IMR-90 (cell line): Measurements from ENCODE around the gene NEURL1B. TPM values are rescaled to one million over a fixed set of nuclear protein-coding genes. Genes with fewer than 3 reads are reported as not detected.

Source experiments
- ATAC-seq: fragments of 200-7000 bp; cut with Tn5 transposase; 2 replicates; pipeline ENCODE4 v1.9.1; 2020; ENCODE audit warnings: low read depth, mild to moderate bottlenecking, moderate library complexity
- BruUV-seq: library from RNA; stranded (reverse); fragments of 400-500 nt; replicated peaks from 2 replicates; lab custom pipeline; 2021; lab: Mats Ljungman, UMichigan
- CTCF ChIA-PET: fragments of 300-600 bp; formaldehyde crosslinking; extraction: SDS; loops from one replicate; lab custom pipeline; 2021; ENCODE audit warnings: antibody characterized with exemption; lab: Yijun Ruan, JAX
- POLR2A ChIA-PET: fragments of 300-600 bp; sonication (Branson Sonifier 250); formaldehyde crosslinking; loops from one replicate; lab custom pipeline; 2022; ENCODE audit warnings: antibody characterized with exemption; ENCODE audit not compliant: unreplicated experiment; lab: Charles Lee
- DNase-seq: peaks from one replicate; pipeline ENCODE4 v3.0.0; 2013
- H2AFZ ChIP-seq: replicated peaks from 2 replicates; pipeline ENCODE3; 2013; ENCODE audit warnings: low read length, mild to moderate bottlenecking; ENCODE audit not compliant: poor library complexity
- H2AK5ac ChIP-seq: 2 replicates; pipeline ENCODE4 v1.6.1; 2013; ENCODE audit warnings: low read depth, low read length, inconsistent platforms
- H2AK9ac ChIP-seq: replicated peaks from 2 replicates; pipeline ENCODE3; 2013; ENCODE audit warnings: mild to moderate bottlenecking, low read depth, low read length, moderate library complexity; ENCODE audit not compliant: poor library complexity
- H2BK120ac ChIP-seq: 2 replicates; pipeline ENCODE4 v1.6.1; 2013; ENCODE audit warnings: low read depth, low read length, inconsistent platforms
- H2BK15ac ChIP-seq: 3 replicates; pipeline ENCODE4 v1.6.1; 2013; ENCODE audit warnings: low read depth, low read length, inconsistent platforms
- H2BK20ac ChIP-seq: 2 replicates; pipeline ENCODE4 v1.6.1; 2013; ENCODE audit warnings: low read depth, mild to moderate bottlenecking, inconsistent platforms, low read length, moderate library complexity
- H2BK5ac ChIP-seq: 2 replicates; pipeline ENCODE4 v1.6.1; 2013; ENCODE audit warnings: mild to moderate bottlenecking, low read depth, low read length, inconsistent platforms; ENCODE audit not compliant: poor library complexity, severe bottlenecking
- H3K14ac ChIP-seq: replicated peaks from 2 replicates; pipeline ENCODE4 v1.6.1; 2013; ENCODE audit warnings: low read depth, low read length, inconsistent platforms
- H3K18ac ChIP-seq: 2 replicates; pipeline ENCODE4 v1.6.1; 2013; ENCODE audit warnings: low read depth, low read length, control low read depth
- H3K23ac ChIP-seq: 2 replicates; pipeline ENCODE4 v1.6.1; 2013; ENCODE audit warnings: low read depth, low read length, inconsistent platforms
- H3K27ac ChIP-seq: 2 replicates; pipeline ENCODE4 v1.5.1; 2013; ENCODE audit warnings: mild to moderate bottlenecking, control low read depth, low read length; ENCODE audit not compliant: insufficient read depth
- H3K27me3 ChIP-seq: 2 replicates; pipeline ENCODE4 v1.6.1; 2013; ENCODE audit warnings: low read length; ENCODE audit not compliant: control insufficient read depth, insufficient read depth
- H3K36me3 ChIP-seq: 2 replicates; pipeline ENCODE4 v1.6.1; 2013; ENCODE audit warnings: low read length, mixed read lengths; ENCODE audit not compliant: control insufficient read depth, insufficient read depth
- H3K4ac ChIP-seq: 2 replicates; pipeline ENCODE4 v1.6.1; 2013; ENCODE audit warnings: low read depth, low read length, inconsistent platforms
- H3K4me1 ChIP-seq: 2 replicates; pipeline ENCODE4 v1.6.1; 2013; ENCODE audit warnings: low read length, mixed read lengths; ENCODE audit not compliant: control insufficient read depth, insufficient read depth
- H3K4me2 ChIP-seq: 2 replicates; pipeline ENCODE4 v1.6.1; 2013; ENCODE audit warnings: low read depth, mild to moderate bottlenecking, control low read depth, low read length, moderate library complexity
- H3K4me3 ChIP-seq: 2 replicates; pipeline ENCODE4 v1.5.1; 2013; ENCODE audit warnings: low read depth, mild to moderate bottlenecking, control low read depth, low read length, moderate library complexity; ENCODE audit not compliant: insufficient read depth
- H3K56ac ChIP-seq: 2 replicates; pipeline ENCODE4 v1.6.1; 2013; ENCODE audit warnings: low read length, inconsistent platforms; ENCODE audit not compliant: insufficient read depth; ENCODE audit errors: extremely low read depth
- H3K79me1 ChIP-seq, 2 experiments: 2 replicates each; pipeline ENCODE4 v1.6.1; 2013; ENCODE audit warnings: low read length in 2 of 2, inconsistent platforms in 1 of 2, low read depth in 1 of 2
- H3K9ac ChIP-seq: 2 replicates; pipeline ENCODE4 v1.6.1; 2013; ENCODE audit warnings: low read depth, low read length, control low read depth
- H3K9me1 ChIP-seq: 2 replicates; pipeline ENCODE4 v1.6.1; 2013; ENCODE audit warnings: low read length, inconsistent platforms; ENCODE audit not compliant: insufficient read depth
- H3K9me3 ChIP-seq: 2 replicates; pipeline ENCODE4 v1.6.1; 2013; ENCODE audit warnings: low read length; ENCODE audit not compliant: control insufficient read depth, insufficient read depth
- H4K20me1 ChIP-seq: 2 replicates; pipeline ENCODE4 v1.6.1; 2013; ENCODE audit warnings: low read length, inconsistent platforms; ENCODE audit not compliant: insufficient read depth
- H4K5ac ChIP-seq: 2 replicates; pipeline ENCODE4 v1.6.1; 2013; ENCODE audit warnings: mild to moderate bottlenecking, low read depth, low read length, control low read depth
- H4K8ac ChIP-seq, 2 experiments: 2 replicates each; pipeline ENCODE4 v1.6.1; 2013; ENCODE audit warnings: low read depth in 2 of 2, low read length in 2 of 2, control low read depth in 1 of 2, inconsistent platforms in 1 of 2
- H4K91ac ChIP-seq: 2 replicates; pipeline ENCODE4 v1.6.1; 2013; ENCODE audit warnings: low read depth, low read length, inconsistent platforms; ENCODE audit not compliant: insufficient read depth
- BHLHE40 ChIP-seq: fragments of 150-350 bp; IDR thresholded peaks from 2 replicates; pipeline ENCODE4 v1.6.1; 2016; ENCODE audit warnings: mild to moderate bottlenecking, low read depth, low read length
- CEBPB ChIP-seq: IDR thresholded peaks from 2 replicates; pipeline ENCODE4 v1.6.1; 2012; ENCODE audit warnings: low read depth, low read length, improper control_type of control experiment
- CHD1 ChIP-seq: IDR thresholded peaks from 2 replicates; pipeline ENCODE4 v1.6.1; 2012; ENCODE audit warnings: low read depth, low read length, improper control_type of control experiment
- CTCF ChIP-seq: conservative IDR thresholded peaks from 2 replicates; pipeline ENCODE4 v1.5.1; 2012; ENCODE audit warnings: mild to moderate bottlenecking, low read depth, low read length, improper control_type of control experiment
- ELK1 ChIP-seq: fragments of 150-350 bp; IDR thresholded peaks from 2 replicates; pipeline ENCODE4 v1.6.1; 2016; ENCODE audit warnings: low read depth, mild to moderate bottlenecking, low read length, moderate library complexity, borderline replicate concordance
- FOS ChIP-seq: fragments of 150-350 bp; IDR thresholded peaks from 2 replicates; pipeline ENCODE4 v1.6.1; 2016; ENCODE audit warnings: low read depth, low read length
- MAFK ChIP-seq: IDR thresholded peaks from 2 replicates; pipeline ENCODE4 v1.6.1; 2012; ENCODE audit warnings: low read depth, low read length, improper control_type of control experiment
- MAZ ChIP-seq: IDR thresholded peaks from 2 replicates; pipeline ENCODE4 v1.6.1; 2012; ENCODE audit warnings: low read depth, mild to moderate bottlenecking, low read length, improper control_type of control experiment, moderate library complexity, borderline replicate concordance
- MXI1 ChIP-seq: IDR thresholded peaks from 2 replicates; pipeline ENCODE4 v1.6.1; 2012; ENCODE audit warnings: low read depth, mild to moderate bottlenecking, low read length, moderate library complexity, borderline replicate concordance
- NFE2L2 ChIP-seq: fragments of 150-350 bp; IDR thresholded peaks from 2 replicates; pipeline ENCODE4 v1.6.1; 2016; ENCODE audit warnings: low read depth, mild to moderate bottlenecking, low read length
- POLR2A ChIP-seq: IDR thresholded peaks from 2 replicates; pipeline ENCODE4 v1.6.1; 2012; ENCODE audit warnings: mild to moderate bottlenecking, low read depth, low read length
- RAD21 ChIP-seq: IDR thresholded peaks from 2 replicates; pipeline ENCODE4 v1.6.1; 2012; ENCODE audit warnings: low read length, improper control_type of control experiment
- RCOR1 ChIP-seq: IDR thresholded peaks from 2 replicates; pipeline ENCODE4 v1.6.1; 2012; ENCODE audit warnings: mild to moderate bottlenecking, low read length, improper control_type of control experiment; ENCODE audit not compliant: insufficient replicate concordance
- RFX5 ChIP-seq: IDR thresholded peaks from 2 replicates; pipeline ENCODE4 v1.8.0; 2012; ENCODE audit warnings: low read depth, mild to moderate bottlenecking, low read length, moderate library complexity
- SMC3 ChIP-seq: fragments of 150-350 bp; IDR thresholded peaks from 2 replicates; pipeline ENCODE4 v1.6.1; 2016; ENCODE audit warnings: low read depth, mild to moderate bottlenecking, antibody characterized with exemption, low read length, moderate library complexity
- USF2 ChIP-seq: fragments of 150-350 bp; IDR thresholded peaks from 2 replicates; pipeline ENCODE4 v1.6.1; 2017; ENCODE audit warnings: mild to moderate bottlenecking, antibody characterized with exemption, low read length, low read depth
- WGBS, 2 experiments: methylation state at CpG; one replicate each; pipeline versions ENCODE4 v1.1.5 to v1.1.7; 2013; ENCODE audit warnings: missing lambda C conversion rate in 2 of 2; ENCODE audit not compliant: insufficient read length in 1 of 2; ENCODE audit errors: extremely low coverage in 2 of 2; 5-methylcytosine and 5-hydroxymethylcytosine counted together
- dilution Hi-C: fragments of 300-500 bp; cut with HindIII; formaldehyde crosslinking; loops from one replicate; pipeline ENCODE4 v1.14.3; 2018; ENCODE audit warnings: low sequenced_read_pairs; ENCODE audit not compliant: unreplicated experiment
- in situ Hi-C: fragments of 300-500 bp; cut with MboI; formaldehyde crosslinking; loops from 3 replicates; pipeline ENCODE4 v1.14.3; 2019; ENCODE audit warnings: low sequenced_read_pairs, inconsistent platforms, mixed read lengths
- intact Hi-C: fragments of 100-400 bp; cut with micrococcal nuclease; formaldehyde crosslinking; loops from 2 replicates; pipeline ENCODE4 v1.10.0; 2022
- polyA plus RNA-seq, 3 experiments: library from polyadenylated mRNA; depleted of rRNA; stranded (reverse); fragments of >200 nt; gene quantifications; 2 replicates each; pipeline ENCODE4 v1.2.3, GENCODE V29; 2012; ENCODE audit warnings: low replicate concordance in 1 of 3
- total RNA-seq: library from RNA; depleted of rRNA; stranded (reverse); fragments of >200 nt; gene quantifications from 2 replicates; pipeline ENCODE4 v1.2.3, GENCODE V29; 2012

NEURL1B gene
- total and polyA plus RNA-seq, 2 of the 4 experiments (the other 2 are of a cell fraction) = 1.8 to 2.8 TPM

- Histone ChIP-seq H2BK20ac (no peak overlapping the region), H3K9me3 (no peaks in the 10 kb centered on the region), H2BK15ac (no peak overlapping the region), H4K91ac (no peak overlapping the region), H3K79me1 (no peaks in the 10 kb centered on the region), H2AK5ac (no peak overlapping the region), H3K14ac (no peak overlapping the region), H3K4me3 (no peak overlapping the region), H3K9ac (no peak overlapping the region), H2BK120ac (no peak overlapping the region), H3K4me1 (peaks cover 5% of the 10 kb centered on the region), H3K56ac (no peak overlapping the region), H4K8ac (no peak overlapping the region), H2AK9ac (no peak overlapping the region), H2BK5ac (no peak overlapping the region), H3K27me3 (peaks cover 5% of the 10 kb centered on the region; the same call in 1 of the 2 replicates), H3K36me3 (no peaks in the 10 kb centered on the region), H3K23ac (no peak overlapping the region), H4K20me1 (no peaks in the 10 kb centered on the region), H3K18ac (no peak overlapping the region), H3K4me2 (no peak overlapping the region), H4K5ac (no peak overlapping the region), H3K27ac (no peak overlapping the region), H3K4ac (no peak overlapping the region), H2AFZ (no peak overlapping the region), H3K9me1 (no peaks in the 10 kb centered on the region)
- ChIA-PET CTCF (no interaction called here), POLR2A (no interaction called here)
- BruUV-seq = no TSS peak
- ATAC-seq = no peak
- DNase-seq = no peak
- in situ Hi-C loops (no loop called here), dilution Hi-C loops (no loop called here), intact Hi-C loops (no loop called here)
- WGBS, 2 experiments = no CpG with 5 or more reads among the region's 11 CpGs
- TF ChIP-seq CEBPB (no peak), MXI1 (no peak), BHLHE40 (no peak), MAZ (no peak), RAD21 (no peak), CHD1 (no peak), NFE2L2 (no peak), MAFK (no peak), POLR2A (no peak), FOS (no peak), SMC3 (no peak), ELK1 (no peak), RFX5 (no peak), RCOR1 (no peak), CTCF (no peak), USF2 (no peak)
Observed at GRCh38 chr5:172726966-172727365, 85.9 kb downstream of the NEURL1B start.
